DOHH2 (cell line): ENCODE results near the gene TTC19.

Source experiments
- EZH2phosphoT487 ChIP-seq: fragments of 200-600 bp; sonication (generic); IDR thresholded peaks from 2 replicates; pipeline ENCODE4 v1.6.1; 2017; ENCODE audit warnings: borderline replicate concordance, mild to moderate bottlenecking, antibody characterized with exemption, low read length, moderate library complexity, mixed read lengths
- TF ChIP-seq, protein P1 (sequence below): fragments of 200-600 bp; sonication (generic); IDR thresholded peaks from one replicate; pipeline ENCODE4 v1.5.1; 2014; ENCODE audit warnings: antibody characterized with exemption, mild to moderate bottlenecking, low read depth, low read length; ENCODE audit not compliant: poor library complexity, severe bottlenecking

DNA sequence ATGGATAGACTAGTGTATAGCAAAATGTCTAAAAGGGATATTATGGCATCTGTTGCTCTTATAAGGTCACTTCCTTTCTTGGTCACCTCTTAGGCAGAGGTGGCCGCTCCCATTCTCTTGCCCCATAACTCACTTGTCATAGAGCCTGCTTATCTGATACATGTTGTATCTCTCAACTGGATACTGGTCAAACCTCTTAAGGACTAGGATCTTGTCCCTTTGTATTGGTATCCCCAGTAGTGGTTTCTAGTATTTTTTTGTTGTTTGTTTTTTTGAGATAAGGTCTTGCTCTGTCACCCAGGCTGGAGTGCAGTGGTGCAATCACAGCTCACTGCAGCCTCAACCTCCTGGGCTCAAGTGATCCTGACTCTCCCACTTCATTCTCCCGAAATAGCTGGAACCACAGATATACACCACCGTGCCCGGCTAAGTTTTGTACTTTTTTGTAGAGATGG is 27.1 kb upstream of the TTC19 start:
- TF ChIP-seq, protein P1, sequence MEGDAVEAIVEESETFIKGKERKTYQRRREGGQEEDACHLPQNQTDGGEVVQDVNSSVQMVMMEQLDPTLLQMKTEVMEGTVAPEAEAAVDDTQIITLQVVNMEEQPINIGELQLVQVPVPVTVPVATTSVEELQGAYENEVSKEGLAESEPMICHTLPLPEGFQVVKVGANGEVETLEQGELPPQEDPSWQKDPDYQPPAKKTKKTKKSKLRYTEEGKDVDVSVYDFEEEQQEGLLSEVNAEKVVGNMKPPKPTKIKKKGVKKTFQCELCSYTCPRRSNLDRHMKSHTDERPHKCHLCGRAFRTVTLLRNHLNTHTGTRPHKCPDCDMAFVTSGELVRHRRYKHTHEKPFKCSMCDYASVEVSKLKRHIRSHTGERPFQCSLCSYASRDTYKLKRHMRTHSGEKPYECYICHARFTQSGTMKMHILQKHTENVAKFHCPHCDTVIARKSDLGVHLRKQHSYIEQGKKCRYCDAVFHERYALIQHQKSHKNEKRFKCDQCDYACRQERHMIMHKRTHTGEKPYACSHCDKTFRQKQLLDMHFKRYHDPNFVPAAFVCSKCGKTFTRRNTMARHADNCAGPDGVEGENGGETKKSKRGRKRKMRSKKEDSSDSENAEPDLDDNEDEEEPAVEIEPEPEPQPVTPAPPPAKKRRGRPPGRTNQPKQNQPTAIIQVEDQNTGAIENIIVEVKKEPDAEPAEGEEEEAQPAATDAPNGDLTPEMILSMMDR, result no peak
- no peak for TF ChIP-seq EZH2phosphoT487
